PFSK-1 (cell line): ENCODE data around the gene ZEB1.

Experiments used
- FOXP2 ChIP-seq: optimal IDR thresholded peaks from 2 replicates; pipeline ENCODE3; 2011; ENCODE audit warnings: borderline replicate concordance, control low read depth, inconsistent platforms; ENCODE audit not compliant: insufficient read depth; ENCODE audit errors: extremely low read length, extremely low read depth
- POLR2AphosphoS5 ChIP-seq: IDR thresholded peaks from 2 replicates; pipeline ENCODE4 v1.6.1; 2012; ENCODE audit warnings: low read depth, mild to moderate bottlenecking, control low read depth, low read length, moderate library complexity
- SIN3A ChIP-seq: IDR thresholded peaks from 2 replicates; pipeline ENCODE4 v1.6.1; 2012; ENCODE audit warnings: mild to moderate bottlenecking, low read length, moderate library complexity, borderline replicate concordance; ENCODE audit not compliant: insufficient read depth
- TAF1 ChIP-seq: IDR thresholded peaks from 2 replicates; pipeline ENCODE4 v1.6.1; 2012; ENCODE audit warnings: low read length, control low read depth, borderline replicate concordance; ENCODE audit not compliant: insufficient read depth
- TF ChIP-seq, protein P1 (sequence below), 2 experiments: IDR thresholded peaks; 2 replicates each; pipeline versions ENCODE4 v1.6.1 to v1.8.0; 2011 to 2012; ENCODE audit warnings: low read depth in 2 of 2, low read length in 2 of 2, control low read depth in 1 of 2, inconsistent platforms in 1 of 2, mild to moderate bottlenecking in 1 of 2, moderate library complexity in 1 of 2; ENCODE audit not compliant: insufficient read depth in 1 of 2

Gene ZEB1

GRCh38 chr10:31484431-31485135 is 165.6 kb downstream of the ZEB1 start:
- TF ChIP-seq, protein P1, sequence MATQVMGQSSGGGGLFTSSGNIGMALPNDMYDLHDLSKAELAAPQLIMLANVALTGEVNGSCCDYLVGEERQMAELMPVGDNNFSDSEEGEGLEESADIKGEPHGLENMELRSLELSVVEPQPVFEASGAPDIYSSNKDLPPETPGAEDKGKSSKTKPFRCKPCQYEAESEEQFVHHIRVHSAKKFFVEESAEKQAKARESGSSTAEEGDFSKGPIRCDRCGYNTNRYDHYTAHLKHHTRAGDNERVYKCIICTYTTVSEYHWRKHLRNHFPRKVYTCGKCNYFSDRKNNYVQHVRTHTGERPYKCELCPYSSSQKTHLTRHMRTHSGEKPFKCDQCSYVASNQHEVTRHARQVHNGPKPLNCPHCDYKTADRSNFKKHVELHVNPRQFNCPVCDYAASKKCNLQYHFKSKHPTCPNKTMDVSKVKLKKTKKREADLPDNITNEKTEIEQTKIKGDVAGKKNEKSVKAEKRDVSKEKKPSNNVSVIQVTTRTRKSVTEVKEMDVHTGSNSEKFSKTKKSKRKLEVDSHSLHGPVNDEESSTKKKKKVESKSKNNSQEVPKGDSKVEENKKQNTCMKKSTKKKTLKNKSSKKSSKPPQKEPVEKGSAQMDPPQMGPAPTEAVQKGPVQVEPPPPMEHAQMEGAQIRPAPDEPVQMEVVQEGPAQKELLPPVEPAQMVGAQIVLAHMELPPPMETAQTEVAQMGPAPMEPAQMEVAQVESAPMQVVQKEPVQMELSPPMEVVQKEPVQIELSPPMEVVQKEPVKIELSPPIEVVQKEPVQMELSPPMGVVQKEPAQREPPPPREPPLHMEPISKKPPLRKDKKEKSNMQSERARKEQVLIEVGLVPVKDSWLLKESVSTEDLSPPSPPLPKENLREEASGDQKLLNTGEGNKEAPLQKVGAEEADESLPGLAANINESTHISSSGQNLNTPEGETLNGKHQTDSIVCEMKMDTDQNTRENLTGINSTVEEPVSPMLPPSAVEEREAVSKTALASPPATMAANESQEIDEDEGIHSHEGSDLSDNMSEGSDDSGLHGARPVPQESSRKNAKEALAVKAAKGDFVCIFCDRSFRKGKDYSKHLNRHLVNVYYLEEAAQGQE (IDR thresholded peaks at IDR 0.05; ENCODE audit: insufficient read depth in 1 of 2, low read depth in 2 of 2, low read length in 2 of 2): no peak
- TF ChIP-seq FOXP2 (no peak), TAF1 (no peak), SIN3A (no peak), POLR2AphosphoS5 (no peak)

DNA sequence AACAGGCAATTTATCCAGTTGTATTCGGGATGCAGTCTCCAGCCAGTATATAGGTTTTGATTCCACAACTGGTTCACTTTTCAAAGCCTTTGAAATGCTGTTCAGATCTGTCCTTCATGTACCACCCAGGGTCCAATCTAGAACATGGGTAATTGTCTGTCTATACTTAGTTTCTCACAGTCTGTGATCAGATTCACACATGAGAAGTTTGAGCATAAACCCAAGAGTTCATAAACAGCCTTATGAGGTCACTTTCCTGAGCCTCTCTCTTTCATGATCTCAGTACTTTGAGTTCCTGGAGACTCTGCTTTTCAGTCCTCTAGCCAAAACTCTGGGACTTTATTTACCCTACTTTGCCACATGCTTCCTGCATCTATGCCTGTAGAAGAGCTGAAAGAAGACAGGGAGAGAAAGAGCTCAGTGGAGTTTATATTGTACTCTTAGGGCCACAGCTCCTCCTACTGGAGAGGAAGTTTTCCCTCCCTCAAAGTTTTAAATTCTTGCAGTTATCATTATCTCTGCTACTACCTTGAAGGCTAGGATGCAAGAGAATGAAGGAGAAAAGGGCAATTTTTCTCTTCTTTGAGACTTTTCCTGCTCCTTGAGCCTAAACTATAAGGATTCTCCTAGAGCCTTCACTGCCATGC is 172.0 kb downstream of the ZEB1 start:
- TF ChIP-seq FOXP2: no peak
- TF ChIP-seq, protein P1 (IDR thresholded peaks at IDR 0.05; ENCODE audit: insufficient read depth in 1 of 2, low read depth in 2 of 2, low read length in 2 of 2): no peak
- TF ChIP-seq SIN3A: no peak
- no peak for TF ChIP-seq TAF1

- TF ChIP-seq, protein P1 (IDR thresholded peaks at IDR 0.05; ENCODE audit: insufficient read depth in 1 of 2, low read depth in 2 of 2, low read length in 2 of 2): no peak
- TF ChIP-seq POLR2AphosphoS5: no peak
- no peak for TF ChIP-seq FOXP2
- no peak for TF ChIP-seq TAF1
- no peak for TF ChIP-seq SIN3A
These were observed 188.4 kb downstream of the ZEB1 start for GRCh38 chr10:31507427-31507826.

GRCh38 chr10:31508234-31508633 is 189.2 kb downstream of the ZEB1 start:
- no peak for TF ChIP-seq TAF1
- TF ChIP-seq POLR2AphosphoS5: no peak
- TF ChIP-seq FOXP2: no peak
- TF ChIP-seq, protein P1 (IDR thresholded peaks at IDR 0.05; ENCODE audit: insufficient read depth in 1 of 2, low read depth in 2 of 2, low read length in 2 of 2): no peak
- no peak for TF ChIP-seq SIN3A

DNA sequence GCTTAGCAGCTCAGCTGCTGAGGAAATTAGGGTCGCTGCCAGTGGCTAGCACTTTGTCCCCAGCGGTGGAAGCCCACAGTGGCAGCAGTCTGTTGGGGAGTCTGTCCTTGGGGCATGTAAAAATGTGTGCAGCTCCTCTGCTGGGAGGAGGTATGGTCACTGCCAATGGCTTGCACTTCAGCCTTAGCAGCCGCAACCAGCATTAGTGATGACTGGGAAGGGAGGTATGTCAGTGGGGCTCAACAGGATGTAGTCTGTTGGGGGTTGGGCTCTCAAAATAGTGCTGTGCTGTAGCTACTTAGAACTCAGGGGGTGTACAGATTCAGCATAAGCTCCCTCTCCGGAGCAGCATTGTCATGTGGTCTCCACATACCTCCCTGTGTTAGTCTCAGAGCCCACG is 189.9 kb downstream of the ZEB1 start:
- no peak for TF ChIP-seq POLR2AphosphoS5
- no peak for TF ChIP-seq FOXP2
- TF ChIP-seq, protein P1 (IDR thresholded peaks at IDR 0.05; ENCODE audit: insufficient read depth in 1 of 2, low read depth in 2 of 2, low read length in 2 of 2): no peak
- no peak for TF ChIP-seq TAF1
- TF ChIP-seq SIN3A: no peak
